Breast epithelium (tissue), 4 donors: ENCODE data around the gene BRCC3. TPM values are rescaled to one million over a fixed set of nuclear protein-coding genes. Genes with fewer than 3 reads are reported as not detected.

Experiments used
- DNase-seq, 2 donors: peaks; one replicate each; pipeline ENCODE4 v3.0.0-alpha.2; 2019; ENCODE audit warnings: low spot score in 2 of 2
- H3K27ac ChIP-seq, 2 donors: fragments of 200-600 bp; sonication (generic) in 1 of 2; one replicate each; pipeline ENCODE4 v1.5.1; 2016 to 2019; ENCODE audit warnings: mild to moderate bottlenecking in 1 of 2
- H3K27me3 ChIP-seq, 2 donors: fragments of 200-600 bp; sonication (generic) in 1 of 2; one replicate each; pipeline versions ENCODE4 v1.5.1 to v1.6.0; 2017 to 2019; ENCODE audit warnings: control low read depth in 1 of 2, mild to moderate bottlenecking in 1 of 2
- H3K36me3 ChIP-seq: fragments of 200-600 bp; one replicate; pipeline ENCODE4 v1.5.1; 2019
- H3K4me1 ChIP-seq, 2 donors: fragments of 200-600 bp; sonication (generic); one replicate each; pipeline ENCODE4 v1.5.1; 2016 to 2019; ENCODE audit warnings: control low read depth in 1 of 2
- H3K4me3 ChIP-seq, 3 donors: fragments of 200-600 bp; sonication (generic); 1 replicate in 2 of 3; 2 replicates in 1 of 3; pipeline ENCODE4 v1.5.1; 2016 to 2019; ENCODE audit warnings: mild to moderate bottlenecking in 3 of 3, moderate library complexity in 2 of 3
- H3K9me3 ChIP-seq, 2 donors: fragments of 200-600 bp; sonication (generic) in 1 of 2; one replicate each; pipeline ENCODE4 v1.5.1; 2016 to 2019; ENCODE audit warnings: control low read depth in 1 of 2
- POLR2A ChIP-seq: fragments of 450-650 bp; IDR thresholded peaks from one replicate; pipeline ENCODE4 v1.6.1; 2016; ENCODE audit warnings: antibody characterized with exemption, mild to moderate bottlenecking, moderate library complexity
- POLR2AphosphoS5 ChIP-seq, 3 donors: sonication (generic); formaldehyde crosslinking; IDR thresholded peaks; one replicate each; pipeline ENCODE4 v1.6.1; 2017; ENCODE audit warnings: antibody characterized with exemption in 3 of 3
- intact Hi-C: fragments of 100-400 bp; cut with DNase I; formaldehyde crosslinking; loops from one replicate; pipeline ENCODE4 v1.15.1; 2023; ENCODE audit warnings: low total_unique reads
- total RNA-seq, 3 donors: library from RNA; depleted of rRNA; stranded (reverse); fragments of >200 nt; gene quantifications; one replicate each; pipeline ENCODE4 v1.1.0, GENCODE V29; 2016
- TF ChIP-seq, protein P1 (sequence below), 3 donors: fragments of 450-650 bp; IDR thresholded peaks; one replicate each; pipeline ENCODE4 v1.5.1; 2016 to 2017; ENCODE audit warnings: antibody characterized with exemption in 3 of 3, mild to moderate bottlenecking in 3 of 3, moderate library complexity in 3 of 3

BRCC3 gene
- total RNA-seq, 3 donors from 2014 or later: 12.8 to 16.0 (median 13.1) TPM

DNA sequence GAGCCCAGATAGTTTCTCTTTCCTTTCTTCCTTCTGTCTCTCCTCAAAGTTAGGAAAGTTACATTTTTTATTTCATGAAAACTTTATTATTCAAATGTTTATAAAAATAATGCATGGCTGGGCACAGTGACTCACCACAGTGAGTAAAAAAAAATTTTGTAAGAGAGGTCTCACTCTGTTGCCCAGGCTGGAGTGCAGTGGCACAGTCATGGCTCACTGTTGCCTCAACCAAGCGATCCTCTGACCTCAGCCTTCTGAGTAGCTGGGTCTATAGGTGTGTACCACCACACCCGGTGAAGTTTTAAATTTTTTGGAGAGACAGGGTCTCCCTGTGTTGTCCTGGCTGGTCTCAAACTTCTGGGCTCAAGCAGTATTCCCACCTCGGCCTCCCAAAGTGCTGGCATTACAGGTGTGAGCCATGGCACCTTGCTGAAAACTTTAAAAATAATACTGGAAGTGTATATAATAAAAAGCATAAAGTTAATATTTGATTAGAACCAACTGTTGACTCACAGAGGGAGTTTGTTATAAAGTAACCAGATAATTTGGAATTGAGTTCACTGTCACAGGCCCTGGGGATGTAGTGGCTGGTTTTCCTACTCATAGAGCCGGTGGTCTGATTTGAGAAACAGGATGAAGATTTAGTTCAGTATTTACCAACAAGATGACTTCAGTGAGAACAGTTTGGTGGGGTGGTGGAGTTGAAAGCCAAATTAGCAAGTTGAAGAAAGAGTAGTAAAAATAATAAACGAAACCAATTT lies 18.4 kb upstream of the BRCC3 start:
- no peak for DNase-seq
- no peaks in the 10 kb centered on the region for H3K4me1 ChIP-seq
- H3K9me3 ChIP-seq: no peaks in the 10 kb centered on the region
- no peak overlapping the region for H3K27ac ChIP-seq
- no peaks in the 10 kb centered on the region for H3K27me3 ChIP-seq
- TF ChIP-seq, protein P1, sequence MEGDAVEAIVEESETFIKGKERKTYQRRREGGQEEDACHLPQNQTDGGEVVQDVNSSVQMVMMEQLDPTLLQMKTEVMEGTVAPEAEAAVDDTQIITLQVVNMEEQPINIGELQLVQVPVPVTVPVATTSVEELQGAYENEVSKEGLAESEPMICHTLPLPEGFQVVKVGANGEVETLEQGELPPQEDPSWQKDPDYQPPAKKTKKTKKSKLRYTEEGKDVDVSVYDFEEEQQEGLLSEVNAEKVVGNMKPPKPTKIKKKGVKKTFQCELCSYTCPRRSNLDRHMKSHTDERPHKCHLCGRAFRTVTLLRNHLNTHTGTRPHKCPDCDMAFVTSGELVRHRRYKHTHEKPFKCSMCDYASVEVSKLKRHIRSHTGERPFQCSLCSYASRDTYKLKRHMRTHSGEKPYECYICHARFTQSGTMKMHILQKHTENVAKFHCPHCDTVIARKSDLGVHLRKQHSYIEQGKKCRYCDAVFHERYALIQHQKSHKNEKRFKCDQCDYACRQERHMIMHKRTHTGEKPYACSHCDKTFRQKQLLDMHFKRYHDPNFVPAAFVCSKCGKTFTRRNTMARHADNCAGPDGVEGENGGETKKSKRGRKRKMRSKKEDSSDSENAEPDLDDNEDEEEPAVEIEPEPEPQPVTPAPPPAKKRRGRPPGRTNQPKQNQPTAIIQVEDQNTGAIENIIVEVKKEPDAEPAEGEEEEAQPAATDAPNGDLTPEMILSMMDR (IDR thresholded peaks at IDR 0.05): no peak
- no peak for TF ChIP-seq POLR2AphosphoS5 (IDR thresholded peaks at IDR 0.05)
- TF ChIP-seq POLR2A: no peak
- no peaks in the 10 kb centered on the region for H3K36me3 ChIP-seq
- no peak overlapping the region for H3K4me3 ChIP-seq
- intact Hi-C loops: no loop called here

DNA sequence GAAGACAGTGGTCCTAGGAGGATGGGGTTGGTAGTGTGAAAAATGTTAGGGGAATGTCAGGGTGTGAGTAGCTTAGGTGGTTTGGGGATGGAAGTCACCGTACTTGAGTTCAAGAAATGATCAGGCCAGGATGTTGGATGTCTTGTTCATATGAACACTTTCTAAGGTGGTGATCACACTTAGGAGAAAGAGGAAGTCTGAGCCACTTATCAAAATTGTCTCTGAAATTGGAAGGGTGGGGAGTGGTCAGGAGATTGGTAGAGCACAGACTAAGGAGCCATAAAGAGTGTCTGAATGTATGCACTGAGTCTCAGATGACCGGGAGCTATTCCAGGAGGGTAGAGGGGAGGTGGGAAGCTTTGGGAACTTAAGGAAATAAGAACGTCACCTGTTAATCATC lies 17.7 kb upstream of the BRCC3 start:
- Histone ChIP-seq H3K36me3 (no peaks in the 10 kb centered on the region), H3K27me3 (no peaks in the 10 kb centered on the region), H3K4me3 (no peak overlapping the region), H3K9me3 (no peaks in the 10 kb centered on the region), H3K27ac (no peak overlapping the region), H3K4me1 (no peaks in the 10 kb centered on the region)
- intact Hi-C loops: no loop called here
- no peak for DNase-seq
- TF ChIP-seq POLR2AphosphoS5 (IDR thresholded peaks at IDR 0.05): no peak
- TF ChIP-seq POLR2A: no peak
- TF ChIP-seq, protein P1 (IDR thresholded peaks at IDR 0.05): no peak

DNA sequence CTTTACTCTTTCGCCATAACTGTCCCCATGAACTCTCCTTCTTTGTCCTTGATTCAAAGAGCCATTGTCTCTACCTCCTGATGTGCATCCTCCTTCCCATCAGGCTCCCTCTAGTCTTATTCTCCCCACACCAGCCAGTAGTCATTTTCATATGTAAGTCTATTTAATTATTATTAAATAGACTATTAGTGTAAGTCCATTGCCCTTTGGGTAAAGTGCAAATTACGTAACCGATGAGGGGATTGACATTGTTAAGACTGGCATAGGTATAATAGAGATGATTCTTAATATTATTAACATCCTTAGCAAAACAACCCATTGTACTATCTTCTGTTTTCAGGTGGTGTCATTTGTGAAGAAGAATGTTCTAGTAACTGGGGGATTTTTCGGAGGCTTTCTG lies 17.1 kb upstream of the BRCC3 start:
- intact Hi-C loops: no loop called here

DNA sequence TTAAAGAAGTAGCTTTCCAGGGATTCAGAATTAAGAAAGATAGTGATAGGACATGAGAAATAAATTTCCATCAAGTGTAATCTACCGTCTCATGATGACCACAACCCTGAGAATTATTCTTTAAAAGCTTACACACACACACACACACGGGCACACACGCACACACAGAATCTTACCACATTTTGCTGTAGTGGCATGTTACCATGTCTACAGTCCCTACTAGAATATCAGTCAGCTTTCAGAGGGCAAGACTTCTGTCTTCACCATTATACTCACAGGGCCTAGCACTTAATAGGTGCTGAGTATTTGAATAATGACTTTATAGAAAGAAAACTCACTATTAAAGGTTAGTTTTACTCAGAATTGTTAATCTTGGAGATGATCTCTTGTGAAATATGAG lies 15.8 kb upstream of the BRCC3 start:
- no peaks in the 10 kb centered on the region for H3K36me3 ChIP-seq
- no peak overlapping the region for H3K4me3 ChIP-seq
- intact Hi-C loops: no loop called here
- no peak for TF ChIP-seq POLR2A
- TF ChIP-seq, protein P1 (IDR thresholded peaks at IDR 0.05): no peak
- no peaks in the 10 kb centered on the region for H3K27me3 ChIP-seq
- H3K4me1 ChIP-seq: no peaks in the 10 kb centered on the region
- H3K9me3 ChIP-seq: no peaks in the 10 kb centered on the region
- H3K27ac ChIP-seq: no peak overlapping the region
- DNase-seq: no peak

More for the DNA sequence above, 17.1 kb upstream of the BRCC3 start:
- DNase-seq: no peak
- Histone ChIP-seq H3K27me3 (no peaks in the 10 kb centered on the region), H3K9me3 (no peaks in the 10 kb centered on the region), H3K36me3 (no peaks in the 10 kb centered on the region), H3K4me1 (no peaks in the 10 kb centered on the region), H3K4me3 (no peak overlapping the region), H3K27ac (no peak overlapping the region)
- TF ChIP-seq POLR2AphosphoS5 (IDR thresholded peaks at IDR 0.05): no peak
- no peak for TF ChIP-seq POLR2A
- TF ChIP-seq, protein P1 (IDR thresholded peaks at IDR 0.05): no peak

DNA sequence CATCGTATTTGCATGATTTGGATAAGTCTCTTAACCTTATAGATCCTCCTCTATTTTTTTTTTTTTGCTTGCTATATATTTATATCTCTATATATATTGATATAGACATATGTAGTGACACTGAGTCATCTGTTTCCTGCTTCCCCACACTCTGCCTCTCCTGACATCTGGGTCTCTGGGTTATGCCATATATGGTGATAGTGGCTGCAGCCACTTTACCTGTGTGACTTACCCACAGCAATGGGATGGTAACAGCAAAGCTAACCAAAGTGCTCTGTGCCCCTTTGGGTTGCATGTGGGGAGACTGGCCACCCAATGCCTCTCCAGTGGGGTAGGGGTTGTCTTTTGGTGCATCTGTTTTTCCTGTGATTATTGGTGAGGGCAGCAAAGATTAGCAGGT lies 14.8 kb upstream of the BRCC3 start:
- TF ChIP-seq POLR2A: no peak
- TF ChIP-seq, protein P1 (IDR thresholded peaks at IDR 0.05): no peak
- TF ChIP-seq POLR2AphosphoS5 (IDR thresholded peaks at IDR 0.05): no peak
- Histone ChIP-seq H3K36me3 (no peaks in the 10 kb centered on the region), H3K9me3 (no peaks in the 10 kb centered on the region), H3K27me3 (no peaks in the 10 kb centered on the region), H3K4me1 (no peaks in the 10 kb centered on the region), H3K27ac (peak overlapping the region in 1 of 2 donors; percentile 25), H3K4me3 (no peak overlapping the region)
- intact Hi-C loops: no loop called here
- DNase-seq: no peak
